ENCODE measurements around the gene MARCHF3.

DNA sequence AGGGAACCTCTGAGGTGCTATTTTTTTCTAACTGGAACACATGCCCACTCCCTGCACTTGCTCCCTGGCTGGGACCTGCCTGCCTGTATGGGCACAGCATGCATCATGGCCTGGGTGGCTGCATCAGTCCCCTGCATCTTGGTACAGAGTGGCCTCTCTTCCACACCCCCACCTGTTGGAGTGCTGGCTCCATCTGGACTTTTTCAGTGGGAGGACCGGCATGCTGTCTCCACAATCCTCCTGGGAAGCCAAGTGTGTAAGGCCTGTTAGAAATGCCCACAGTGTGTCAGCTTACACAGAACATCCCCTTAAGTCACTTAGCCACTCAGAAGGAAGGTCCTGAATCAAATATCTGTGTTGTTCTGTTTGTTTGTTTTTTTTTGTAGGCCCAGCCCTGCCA is 102.9 kb downstream of the MARCHF3 start:
- TF ChIP-seq, protein P1, sequence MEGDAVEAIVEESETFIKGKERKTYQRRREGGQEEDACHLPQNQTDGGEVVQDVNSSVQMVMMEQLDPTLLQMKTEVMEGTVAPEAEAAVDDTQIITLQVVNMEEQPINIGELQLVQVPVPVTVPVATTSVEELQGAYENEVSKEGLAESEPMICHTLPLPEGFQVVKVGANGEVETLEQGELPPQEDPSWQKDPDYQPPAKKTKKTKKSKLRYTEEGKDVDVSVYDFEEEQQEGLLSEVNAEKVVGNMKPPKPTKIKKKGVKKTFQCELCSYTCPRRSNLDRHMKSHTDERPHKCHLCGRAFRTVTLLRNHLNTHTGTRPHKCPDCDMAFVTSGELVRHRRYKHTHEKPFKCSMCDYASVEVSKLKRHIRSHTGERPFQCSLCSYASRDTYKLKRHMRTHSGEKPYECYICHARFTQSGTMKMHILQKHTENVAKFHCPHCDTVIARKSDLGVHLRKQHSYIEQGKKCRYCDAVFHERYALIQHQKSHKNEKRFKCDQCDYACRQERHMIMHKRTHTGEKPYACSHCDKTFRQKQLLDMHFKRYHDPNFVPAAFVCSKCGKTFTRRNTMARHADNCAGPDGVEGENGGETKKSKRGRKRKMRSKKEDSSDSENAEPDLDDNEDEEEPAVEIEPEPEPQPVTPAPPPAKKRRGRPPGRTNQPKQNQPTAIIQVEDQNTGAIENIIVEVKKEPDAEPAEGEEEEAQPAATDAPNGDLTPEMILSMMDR (IDR thresholded peaks at IDR 0.05; ENCODE audit: low read length), result no peak
- TF ChIP-seq EZH2 (IDR thresholded peaks at IDR 0.05; ENCODE audit: borderline replicate concordance, low read length), result no peak

Measured in OCI-LY1 (cell line).